AG08395 (cell line): ENCODE measurements around the gene KRT23.

Experiments used
- DNase-seq: peaks from one replicate; pipeline ENCODE4 v3.0.0; 2012; ENCODE audit warnings: mixed read lengths, low spot score

Gene KRT23

GRCh38 chr17:40909755-40910154 is 27.7 kb downstream of the KRT23 start:
- peak; percentile 43 for DNase-seq

DNA sequence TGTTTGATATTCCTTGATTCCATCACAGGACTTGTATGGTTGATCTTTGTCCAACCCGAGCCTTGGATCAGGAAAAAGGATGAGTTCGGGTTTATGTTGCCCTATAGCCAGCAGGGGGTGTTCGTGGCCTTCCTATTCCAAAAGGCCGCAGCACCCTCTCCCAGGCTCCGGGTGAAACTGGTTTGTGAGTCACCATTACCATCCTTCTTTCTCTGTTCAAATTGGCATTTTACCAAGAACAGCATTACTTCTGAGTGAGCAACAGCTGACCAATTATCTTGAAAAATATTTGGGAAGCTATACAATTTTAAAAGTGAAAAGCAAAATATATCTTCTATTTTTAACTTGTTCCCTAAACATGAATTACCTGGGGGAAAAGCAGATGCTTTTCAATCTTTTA is 28.1 kb downstream of the KRT23 start:
- DNase-seq: peak; percentile 91

DNA sequence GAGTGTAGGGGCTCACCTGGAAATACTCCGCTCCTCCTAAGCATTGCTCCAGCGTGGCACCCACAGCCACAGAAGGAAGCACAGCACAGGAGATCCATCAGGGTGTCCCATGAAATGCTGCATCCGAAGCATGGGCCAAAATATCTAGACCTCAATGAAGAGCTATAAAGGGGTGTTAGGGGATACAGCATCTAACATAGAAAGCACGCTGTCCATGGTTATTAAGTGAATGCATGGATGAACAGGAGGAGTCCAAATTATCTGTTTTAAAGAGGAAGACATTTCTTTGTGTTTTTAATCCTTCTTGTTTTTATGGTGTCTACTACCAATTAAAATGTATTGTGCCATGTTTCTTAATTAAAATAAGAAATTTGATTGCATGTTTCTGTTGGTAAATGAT is 30.8 kb downstream of the KRT23 start:
- DNase-seq: no peak

DNA sequence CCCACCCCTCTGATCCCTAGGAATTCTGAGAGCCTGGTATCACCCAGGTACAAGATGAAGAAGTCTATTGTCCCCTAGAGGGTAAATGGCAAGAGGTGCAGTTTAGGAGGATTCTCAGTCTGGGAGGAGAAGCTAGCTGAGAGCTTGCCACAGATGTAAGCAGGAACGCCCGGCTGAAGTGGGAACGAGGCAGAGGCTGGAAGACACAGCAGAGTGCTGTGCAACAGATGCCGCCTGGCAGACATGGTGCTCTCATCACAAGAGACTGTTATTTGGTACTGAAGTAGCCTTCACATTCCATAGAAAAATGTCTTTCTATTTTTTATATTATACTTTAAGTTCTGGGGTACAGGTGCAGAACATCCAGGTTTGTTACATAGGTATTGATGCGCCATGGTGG is 32.1 kb downstream of the KRT23 start:
- DNase-seq: no peak

GRCh38 chr17:40903129-40903847 is 34.2 kb downstream of the KRT23 start:
- DNase-seq: peak; percentile 30

DNA sequence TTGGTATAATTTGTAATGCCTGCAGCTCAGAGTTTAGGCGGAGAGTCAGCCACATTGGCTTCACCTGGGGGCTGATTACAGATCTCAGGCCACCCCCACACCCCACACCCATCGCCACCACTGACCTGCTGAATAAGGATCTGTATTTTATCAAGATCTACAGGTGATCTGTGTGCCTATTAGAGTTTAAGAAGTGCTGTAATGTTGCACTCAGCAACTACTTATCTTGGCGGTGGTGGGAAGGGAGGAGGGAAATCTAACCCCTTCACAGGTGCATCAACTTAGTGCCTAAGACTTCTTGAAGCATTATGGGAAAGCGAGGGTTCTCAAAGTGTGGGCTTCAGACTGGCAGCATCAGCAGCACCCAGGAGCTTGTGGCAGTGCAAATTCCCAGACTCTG is 34.9 kb downstream of the KRT23 start:
- no peak for DNase-seq

DNA sequence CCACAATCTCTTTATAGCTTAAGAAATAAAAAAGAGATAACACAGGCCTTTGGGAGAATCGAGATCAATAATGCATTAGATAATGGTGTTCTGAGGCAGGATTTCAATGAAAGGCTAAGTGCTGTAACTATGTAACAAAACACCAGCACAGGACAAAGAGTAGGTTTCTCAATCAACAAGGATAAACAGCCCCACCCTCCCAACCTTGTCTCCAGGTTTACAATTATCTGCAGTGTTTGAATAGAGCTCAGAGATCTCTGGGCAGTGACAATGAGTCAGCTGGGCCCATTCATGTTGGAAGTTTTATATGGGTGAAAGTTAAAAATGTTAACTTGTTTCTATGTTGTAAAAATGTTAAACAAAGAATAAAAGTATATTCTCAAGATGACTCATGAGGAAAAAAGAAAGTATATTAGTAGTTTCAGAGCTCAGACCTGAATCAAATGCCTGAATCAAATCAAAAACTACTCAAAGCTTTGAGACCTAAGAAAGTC is 35.4 kb downstream of the KRT23 start:
- peak; percentile 26 for DNase-seq

GRCh38 chr17:40900809-40901356 is 36.6 kb downstream of the KRT23 start:
- DNase-seq: no peak

DNA sequence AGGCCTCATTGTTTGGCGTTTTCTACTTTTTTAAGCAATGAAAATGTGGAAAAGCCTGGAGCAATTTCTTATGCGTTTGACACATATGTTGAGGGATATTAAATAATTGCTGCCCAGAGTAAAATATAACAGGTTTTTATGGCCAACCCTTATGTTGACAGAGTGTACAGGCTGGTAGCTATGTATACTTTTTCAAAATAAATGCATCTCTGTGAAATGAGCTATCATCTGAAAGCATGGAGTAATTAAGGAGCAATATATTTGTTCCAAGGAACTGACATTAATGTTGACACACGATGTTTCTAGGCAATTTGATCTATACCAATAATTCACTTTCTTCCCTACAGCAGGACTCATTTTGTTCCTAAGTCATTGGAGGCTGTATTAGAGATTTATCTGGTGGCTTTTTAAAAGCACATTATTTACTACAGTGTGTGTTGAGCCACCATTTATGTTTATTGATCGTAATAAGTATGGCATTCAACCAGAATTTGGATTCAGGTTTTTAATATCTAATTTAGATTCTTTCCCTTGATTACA is 40.5 kb downstream of the KRT23 start:
- DNase-seq: no peak

DNA sequence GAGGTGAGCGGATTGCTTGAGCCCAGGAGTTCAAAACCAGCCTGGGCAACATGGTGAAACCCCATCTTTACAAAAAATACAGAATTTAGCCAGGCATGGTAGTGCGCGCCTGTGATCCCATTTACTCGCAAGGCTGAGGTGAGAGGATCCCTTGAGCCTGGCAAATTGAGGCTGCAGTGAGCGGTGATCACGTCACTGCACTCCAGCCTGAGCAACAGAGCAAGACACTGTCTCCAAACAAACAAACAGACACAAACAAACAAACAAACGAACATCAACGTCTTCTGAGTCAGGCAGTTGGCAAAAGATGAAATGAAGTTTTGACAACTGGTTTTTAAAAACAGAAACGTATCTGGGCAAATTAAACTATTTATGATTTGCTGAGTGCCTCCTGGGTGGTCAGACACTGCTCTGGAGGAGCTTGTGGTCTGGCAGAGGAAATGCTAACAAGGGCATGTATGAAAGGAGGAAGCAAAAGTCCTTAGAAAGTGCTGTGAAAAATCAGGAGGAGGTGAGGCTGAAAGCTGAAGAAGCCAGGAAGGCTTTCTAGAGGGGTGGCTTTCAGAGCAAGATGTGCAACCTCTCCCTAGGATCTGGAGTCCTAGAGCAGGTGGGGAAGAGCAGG is 42.2 kb downstream of the KRT23 start:
- DNase-seq: no peak

DNA sequence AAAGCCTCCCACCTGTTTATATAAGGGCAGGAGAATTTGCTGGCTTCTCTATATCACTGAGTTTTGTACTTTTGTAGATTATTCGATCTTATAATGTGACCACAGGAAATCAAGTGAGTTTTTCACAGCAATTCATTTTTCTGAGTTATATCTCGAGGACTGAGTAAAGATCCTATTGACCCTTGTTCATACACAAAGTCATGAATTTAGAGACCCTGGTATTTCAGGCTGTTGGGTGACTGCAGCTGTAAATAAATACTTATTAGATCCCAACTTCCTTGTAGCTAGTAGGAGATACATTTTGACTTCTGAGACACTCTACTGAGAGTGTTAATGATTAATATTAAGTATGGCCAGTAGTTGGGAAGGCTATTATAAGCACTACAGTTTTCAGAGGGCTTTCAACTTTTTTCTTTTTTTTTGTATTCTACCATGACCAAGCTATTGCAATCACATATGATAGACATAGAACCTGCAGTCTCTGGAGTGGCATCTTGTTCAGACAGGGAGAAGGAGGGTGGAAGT is 49.2 kb downstream of the KRT23 start:
- no peak for DNase-seq

DNA sequence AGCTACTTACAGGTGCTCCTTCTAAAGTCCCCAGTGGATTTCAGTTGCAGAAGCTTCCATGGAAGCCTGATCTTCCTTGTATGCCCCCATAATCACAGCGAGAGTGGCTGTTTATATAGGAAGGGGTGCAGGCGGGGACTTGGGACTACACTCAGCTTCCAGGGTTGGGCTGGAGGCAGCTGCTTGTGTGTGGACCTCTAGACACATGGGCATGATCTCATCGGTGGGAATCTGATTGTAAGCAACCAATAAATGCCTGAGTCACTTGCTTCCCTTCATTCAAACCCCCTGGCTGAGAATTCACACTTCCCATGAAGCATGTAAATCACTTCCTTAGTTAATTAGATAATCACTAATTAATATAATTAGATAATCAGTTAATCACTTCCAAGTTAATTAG is 51.4 kb downstream of the KRT23 start:
- no peak for DNase-seq

DNA sequence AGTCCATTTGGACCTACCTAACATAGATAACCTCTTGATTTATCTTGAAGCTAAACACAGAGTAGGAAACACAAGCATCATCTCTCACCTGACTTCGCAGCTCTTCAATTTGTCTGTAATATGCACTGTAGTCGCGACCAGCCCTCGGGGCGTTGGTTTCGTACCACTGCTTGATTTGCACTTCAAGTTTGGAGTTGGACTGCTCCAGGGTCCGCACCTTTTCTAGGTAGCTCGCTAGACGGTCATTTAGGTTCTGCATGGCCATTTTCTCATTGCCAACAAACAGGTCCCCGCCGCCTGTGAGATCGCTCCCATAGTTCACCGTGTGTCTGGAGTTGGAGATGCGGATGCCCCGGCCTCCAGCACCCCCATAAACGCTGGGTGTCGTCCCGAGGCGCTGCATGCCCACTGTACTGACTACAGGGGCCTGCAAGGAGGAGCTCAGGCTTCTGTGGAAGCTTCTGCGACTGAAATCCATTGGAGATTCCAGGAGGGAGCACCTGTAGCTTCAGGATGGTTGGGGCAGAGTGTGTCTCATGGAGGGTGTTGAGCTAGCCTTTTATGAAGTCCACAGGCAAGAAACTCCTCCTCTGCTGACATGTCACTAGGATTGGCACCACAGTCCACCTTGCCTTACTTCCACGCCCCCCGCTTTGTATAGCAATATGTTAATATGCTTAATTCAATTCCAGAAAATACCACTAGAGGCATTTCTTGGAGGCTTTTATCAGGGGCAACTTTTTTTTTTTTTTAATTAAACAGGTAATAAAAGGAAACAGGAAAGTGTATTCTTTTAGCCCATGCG is 52.5 kb downstream of the KRT23 start, which contains the start of gene KRT20:
KRT20 (minus strand) TSS at position 535 of the 805 bp plus-strand sequence; CDS start at position 478, 57 bp downstream.
- no peak for DNase-seq

GRCh38 chr17:40883626-40884334 is 53.7 kb downstream of the KRT23 start:
- no peak for DNase-seq

GRCh38 chr17:40883031-40883430 is 54.4 kb downstream of the KRT23 start:
- no peak for DNase-seq

DNA sequence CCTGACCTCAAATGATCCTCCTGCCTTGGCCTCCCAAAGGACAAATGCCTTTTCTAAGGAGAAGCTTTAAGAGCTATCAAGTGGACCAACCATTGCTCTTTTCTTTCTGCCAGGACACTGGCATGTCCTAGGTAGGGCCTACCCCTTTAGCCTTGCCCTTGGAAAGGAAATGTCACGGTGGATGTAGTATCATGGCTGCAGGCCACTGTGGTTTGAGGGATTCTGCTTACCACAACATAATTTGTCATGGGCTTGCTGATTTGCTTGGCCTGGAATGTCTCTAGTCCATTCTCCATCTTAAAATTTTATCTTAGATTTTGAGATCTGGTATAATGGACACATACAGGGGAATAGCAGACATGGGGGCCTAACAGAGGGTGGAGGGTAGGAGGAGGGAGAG is 58.4 kb downstream of the KRT23 start:
- no peak for DNase-seq

DNA sequence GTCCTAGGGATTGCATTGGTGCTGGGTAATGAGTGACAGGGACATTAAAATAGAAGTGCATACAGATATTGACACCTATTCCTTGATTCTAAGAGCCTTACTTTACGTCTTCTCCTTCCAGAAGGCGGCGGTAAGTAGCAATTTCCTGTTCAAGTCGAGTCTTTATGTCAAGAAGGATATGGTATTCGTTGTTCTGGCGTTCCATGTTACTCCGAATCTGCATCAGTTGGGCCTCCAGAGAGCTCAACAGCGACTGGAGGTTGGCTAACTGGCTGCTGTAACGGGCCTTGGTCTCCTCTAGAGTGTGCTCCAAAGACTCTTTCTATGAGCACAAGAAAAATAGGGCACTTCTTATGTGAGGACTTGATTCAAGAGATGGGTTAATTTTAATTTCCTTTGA is 59.4 kb downstream of the KRT23 start:
- no peak for DNase-seq

DNA sequence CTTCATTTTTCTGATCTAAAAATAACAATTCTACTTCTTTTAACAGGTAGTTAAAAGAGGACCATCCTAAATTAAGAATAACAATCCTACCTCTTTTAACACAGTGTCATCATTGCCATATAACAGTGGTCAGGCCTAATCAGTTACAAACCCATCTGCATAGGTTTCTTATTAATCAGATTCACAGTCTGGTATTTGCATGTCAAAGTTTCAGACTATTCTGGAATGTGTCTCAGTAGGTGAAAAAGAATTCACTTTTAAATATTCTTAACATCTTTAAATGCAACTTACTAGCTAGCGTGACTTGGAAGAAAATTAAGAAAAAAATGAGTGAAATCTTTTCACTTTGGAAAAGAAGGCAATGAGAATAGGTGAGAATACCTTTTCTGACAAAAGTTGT is 63.6 kb downstream of the KRT23 start:
- no peak for DNase-seq

GRCh38 chr17:40873255-40873654 is 64.2 kb downstream of the KRT23 start:
- DNase-seq: no peak
